OCI-LY1 (cell line): Measurements from ENCODE around the gene NOSTRIN.

Source experiments
- H2AFZ ChIP-seq: fragments of 200-600 bp; sonication (generic), shearing (Covaris generic); 2 replicates; pipeline ENCODE4 v1.6.0; 2014; ENCODE audit warnings: antibody characterized with exemption, mild to moderate bottlenecking, low read length
- H3F3A ChIP-seq: fragments of 200-600 bp; sonication (generic), shearing (Covaris generic); 2 replicates; pipeline ENCODE4 v1.6.0; 2014; ENCODE audit warnings: mild to moderate bottlenecking, antibody characterized with exemption, low read length, moderate library complexity; ENCODE audit not compliant: insufficient read depth
- H3K27ac ChIP-seq: fragments of 200-600 bp; sonication (generic); 2 replicates; pipeline ENCODE4 v1.5.1; 2014; ENCODE audit warnings: low read length, mixed run types, mild to moderate bottlenecking, low read depth; ENCODE audit not compliant: poor library complexity, severe bottlenecking
- H3K27me3 ChIP-seq: fragments of 200-600 bp; sonication (generic); 2 replicates; pipeline ENCODE4 v1.6.0; 2014; ENCODE audit warnings: antibody characterized with exemption, mild to moderate bottlenecking, low read length, moderate library complexity; ENCODE audit not compliant: insufficient read depth
- H3K36me3 ChIP-seq: fragments of 200-600 bp; sonication (generic); 2 replicates; pipeline ENCODE4 v1.6.1; 2014; ENCODE audit warnings: mild to moderate bottlenecking, antibody characterized with exemption, low read length, moderate library complexity, mixed read lengths; ENCODE audit not compliant: insufficient read depth
- H3K4me1 ChIP-seq: fragments of 200-600 bp; sonication (generic); 2 replicates; pipeline ENCODE4 v1.5.1; 2014; ENCODE audit warnings: mild to moderate bottlenecking, low read length, moderate library complexity; ENCODE audit not compliant: insufficient read depth, severe bottlenecking
- H3K4me2 ChIP-seq: fragments of 200-600 bp; sonication (generic), shearing (Covaris generic); 2 replicates; pipeline ENCODE4 v1.6.1; 2014; ENCODE audit warnings: low read length
- H3K4me3 ChIP-seq: fragments of 200-600 bp; sonication (generic); 2 replicates; pipeline ENCODE4 v1.5.1; 2014; ENCODE audit warnings: low read length, low read depth, mild to moderate bottlenecking, mixed read lengths; ENCODE audit not compliant: poor library complexity, severe bottlenecking
- H3K79me2 ChIP-seq: fragments of 200-600 bp; shearing (Covaris generic); 2 replicates; pipeline ENCODE4 v1.6.1; 2016; ENCODE audit warnings: mixed run types, low read length, mixed read lengths; ENCODE audit not compliant: insufficient read depth
- H3K9ac ChIP-seq: fragments of 200-600 bp; sonication (generic), shearing (Covaris generic); 2 replicates; pipeline ENCODE4 v1.6.1; 2014; ENCODE audit warnings: mild to moderate bottlenecking, low read length, mixed read lengths
- H3K9me2 ChIP-seq: fragments of 200-600 bp; sonication (generic), shearing (Covaris generic); 2 replicates; pipeline ENCODE4 v1.6.1; 2014; ENCODE audit warnings: low read depth, mild to moderate bottlenecking, low read length, mixed read lengths
- H3K9me3 ChIP-seq: fragments of 200-600 bp; shearing (Covaris generic); 2 replicates; pipeline ENCODE4 v1.6.1; 2014; ENCODE audit warnings: low read length, mixed read lengths
- H4K20me1 ChIP-seq: fragments of 200-600 bp; sonication (generic), shearing (Covaris generic); 2 replicates; pipeline ENCODE4 v1.6.0; 2016; ENCODE audit warnings: mild to moderate bottlenecking, low read length; ENCODE audit not compliant: insufficient read depth
- EZH2 ChIP-seq: fragments of 200-600 bp; sonication (generic), shearing (Covaris generic); IDR thresholded peaks from 2 replicates; pipeline ENCODE4 v1.8.0; 2017; ENCODE audit warnings: borderline replicate concordance, mixed run types, mild to moderate bottlenecking, antibody characterized with exemption, low read length, moderate library complexity, mixed read lengths
- TF ChIP-seq, protein P1 (sequence below): fragments of 200-600 bp; sonication (generic), shearing (Covaris generic); IDR thresholded peaks from 2 replicates; pipeline ENCODE4 v1.5.1; 2017; ENCODE audit warnings: mild to moderate bottlenecking, antibody characterized with exemption, low read length, moderate library complexity, mixed read lengths

NOSTRIN gene

DNA sequence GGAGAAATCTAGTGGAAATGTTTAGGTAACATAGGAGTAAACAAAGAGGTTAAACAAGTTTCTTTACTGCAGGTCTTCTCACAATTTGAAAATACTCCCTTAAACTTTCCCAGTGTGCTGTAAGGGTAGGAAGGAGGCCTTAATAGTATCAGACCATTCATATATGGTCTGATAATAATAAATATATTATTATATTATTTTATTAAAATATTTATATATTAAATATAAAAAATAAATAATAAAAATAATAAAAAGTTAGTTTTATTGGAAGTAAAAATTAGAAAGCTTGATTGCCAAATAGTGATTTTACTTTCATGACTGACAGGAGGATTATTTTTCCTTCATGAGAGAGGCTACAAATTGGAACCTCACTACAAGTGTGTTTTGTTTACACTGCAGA, 7.1 kb downstream of the NOSTRIN start:
- Histone ChIP-seq H3K27ac (no peak overlapping the region), H3K9me2 (no peaks in the 10 kb centered on the region), H2AFZ (no peak overlapping the region), H3K4me3 (no peak overlapping the region), H3F3A (no peaks in the 10 kb centered on the region), H3K9me3 (no peaks in the 10 kb centered on the region), H3K79me2 (no peaks in the 10 kb centered on the region), H3K4me2 (no peak overlapping the region), H3K27me3 (no peaks in the 10 kb centered on the region), H3K4me1 (no peaks in the 10 kb centered on the region), H3K9ac (no peak overlapping the region), H4K20me1 (no peaks in the 10 kb centered on the region), H3K36me3 (no peaks in the 10 kb centered on the region)
- TF ChIP-seq, protein P1, sequence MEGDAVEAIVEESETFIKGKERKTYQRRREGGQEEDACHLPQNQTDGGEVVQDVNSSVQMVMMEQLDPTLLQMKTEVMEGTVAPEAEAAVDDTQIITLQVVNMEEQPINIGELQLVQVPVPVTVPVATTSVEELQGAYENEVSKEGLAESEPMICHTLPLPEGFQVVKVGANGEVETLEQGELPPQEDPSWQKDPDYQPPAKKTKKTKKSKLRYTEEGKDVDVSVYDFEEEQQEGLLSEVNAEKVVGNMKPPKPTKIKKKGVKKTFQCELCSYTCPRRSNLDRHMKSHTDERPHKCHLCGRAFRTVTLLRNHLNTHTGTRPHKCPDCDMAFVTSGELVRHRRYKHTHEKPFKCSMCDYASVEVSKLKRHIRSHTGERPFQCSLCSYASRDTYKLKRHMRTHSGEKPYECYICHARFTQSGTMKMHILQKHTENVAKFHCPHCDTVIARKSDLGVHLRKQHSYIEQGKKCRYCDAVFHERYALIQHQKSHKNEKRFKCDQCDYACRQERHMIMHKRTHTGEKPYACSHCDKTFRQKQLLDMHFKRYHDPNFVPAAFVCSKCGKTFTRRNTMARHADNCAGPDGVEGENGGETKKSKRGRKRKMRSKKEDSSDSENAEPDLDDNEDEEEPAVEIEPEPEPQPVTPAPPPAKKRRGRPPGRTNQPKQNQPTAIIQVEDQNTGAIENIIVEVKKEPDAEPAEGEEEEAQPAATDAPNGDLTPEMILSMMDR = no peak

DNA sequence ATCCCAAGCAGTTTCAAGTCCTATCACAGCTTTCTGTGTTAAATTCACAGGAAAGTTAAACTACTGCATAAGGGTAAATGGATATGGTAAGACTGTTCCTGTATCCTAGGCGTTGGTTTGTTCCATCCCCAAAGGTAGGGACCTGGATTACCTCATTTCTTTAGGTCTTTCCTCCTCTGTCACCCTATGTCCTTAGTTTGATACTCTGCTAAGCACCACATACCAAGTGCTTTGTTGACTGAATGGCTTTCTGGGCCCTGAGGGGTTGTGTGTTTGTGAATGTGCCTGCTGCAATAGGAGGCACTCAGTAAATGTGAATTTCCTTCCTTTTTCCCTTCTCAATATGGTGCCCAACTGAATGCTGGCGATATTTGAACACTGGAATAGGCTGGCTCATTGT, 7.8 kb downstream of the NOSTRIN start:
- H3K36me3 ChIP-seq = no peaks in the 10 kb centered on the region
- no peak overlapping the region for H3K4me2 ChIP-seq
- H3K9me3 ChIP-seq = no peaks in the 10 kb centered on the region
- H2AFZ ChIP-seq = no peak overlapping the region
- no peaks in the 10 kb centered on the region for H3K27me3 ChIP-seq
- H3K9me2 ChIP-seq = no peaks in the 10 kb centered on the region
- H3F3A ChIP-seq = no peaks in the 10 kb centered on the region
- H3K27ac ChIP-seq = no peak overlapping the region
- H3K79me2 ChIP-seq = no peaks in the 10 kb centered on the region
- H3K4me1 ChIP-seq = no peaks in the 10 kb centered on the region
- TF ChIP-seq, protein P1 = no peak
- TF ChIP-seq EZH2 = no peak
- no peaks in the 10 kb centered on the region for H4K20me1 ChIP-seq
- H3K9ac ChIP-seq = no peak overlapping the region
- no peak overlapping the region for H3K4me3 ChIP-seq

DNA sequence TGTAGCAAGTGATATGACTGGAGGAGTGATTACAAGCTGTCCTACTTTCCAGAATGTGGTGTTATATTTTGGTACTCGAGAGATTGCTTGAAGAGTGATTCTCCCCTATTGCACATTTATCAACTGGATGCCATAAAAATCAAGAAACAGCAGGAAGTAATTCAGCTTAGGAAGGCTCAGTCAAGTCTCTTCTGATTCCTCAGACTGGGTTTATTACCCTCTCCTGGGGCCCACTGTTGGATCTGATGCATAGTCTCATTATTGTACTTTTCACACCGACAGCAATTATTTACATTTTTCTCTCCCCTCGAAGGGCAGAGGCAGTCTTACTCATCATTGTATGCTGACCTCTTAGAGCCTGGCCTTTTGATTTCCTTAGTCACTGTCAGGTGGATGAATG, 9.3 kb downstream of the NOSTRIN start:
- Histone ChIP-seq H3K36me3 (no peaks in the 10 kb centered on the region), H3K4me1 (no peaks in the 10 kb centered on the region), H2AFZ (no peak overlapping the region), H3K27me3 (no peaks in the 10 kb centered on the region), H3K79me2 (no peaks in the 10 kb centered on the region), H4K20me1 (no peaks in the 10 kb centered on the region), H3K9me2 (no peaks in the 10 kb centered on the region), H3K27ac (no peak overlapping the region), H3K4me2 (no peak overlapping the region), H3K9ac (no peak overlapping the region), H3K4me3 (no peak overlapping the region), H3K9me3 (no peaks in the 10 kb centered on the region), H3F3A (no peaks in the 10 kb centered on the region)
- TF ChIP-seq, protein P1 = no peak
- no peak for TF ChIP-seq EZH2
